ENCODE data around the gene ZCCHC14. TPM values are rescaled to one million over a fixed set of nuclear protein-coding genes. Genes with fewer than 3 reads are reported as not detected.
A peak's percentile ranks its signal among the peaks of the same experiment; 100 is the strongest.

ZCCHC14 gene
- total RNA-seq, 2 donors from 2014 or later, result 10.6 to 18.0 TPM

GRCh38 chr16:87407511-87408112 is 85.2 kb downstream of the ZCCHC14 start:
- H3K4me1 ChIP-seq, result no peaks in the 10 kb centered on the region
- peak overlapping the region; percentile 27 to 54 for H3K27ac ChIP-seq
- DNase-seq (ENCODE audit: low spot score), result peak; percentile 71
- H3K4me3 ChIP-seq, result no peak overlapping the region
- H3K36me3 ChIP-seq, result peaks cover 79% of the 10 kb centered on the region
- TF ChIP-seq, protein P1, sequence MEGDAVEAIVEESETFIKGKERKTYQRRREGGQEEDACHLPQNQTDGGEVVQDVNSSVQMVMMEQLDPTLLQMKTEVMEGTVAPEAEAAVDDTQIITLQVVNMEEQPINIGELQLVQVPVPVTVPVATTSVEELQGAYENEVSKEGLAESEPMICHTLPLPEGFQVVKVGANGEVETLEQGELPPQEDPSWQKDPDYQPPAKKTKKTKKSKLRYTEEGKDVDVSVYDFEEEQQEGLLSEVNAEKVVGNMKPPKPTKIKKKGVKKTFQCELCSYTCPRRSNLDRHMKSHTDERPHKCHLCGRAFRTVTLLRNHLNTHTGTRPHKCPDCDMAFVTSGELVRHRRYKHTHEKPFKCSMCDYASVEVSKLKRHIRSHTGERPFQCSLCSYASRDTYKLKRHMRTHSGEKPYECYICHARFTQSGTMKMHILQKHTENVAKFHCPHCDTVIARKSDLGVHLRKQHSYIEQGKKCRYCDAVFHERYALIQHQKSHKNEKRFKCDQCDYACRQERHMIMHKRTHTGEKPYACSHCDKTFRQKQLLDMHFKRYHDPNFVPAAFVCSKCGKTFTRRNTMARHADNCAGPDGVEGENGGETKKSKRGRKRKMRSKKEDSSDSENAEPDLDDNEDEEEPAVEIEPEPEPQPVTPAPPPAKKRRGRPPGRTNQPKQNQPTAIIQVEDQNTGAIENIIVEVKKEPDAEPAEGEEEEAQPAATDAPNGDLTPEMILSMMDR (IDR thresholded peaks at IDR 0.05), result no peak
- H3K9me3 ChIP-seq, result no peaks in the 10 kb centered on the region
- no peaks in the 10 kb centered on the region for H3K27me3 ChIP-seq

- TF ChIP-seq, protein P1 (IDR thresholded peaks at IDR 0.05), result no peak
Measured at GRCh38 chr16:87406495-87407088, 86.2 kb downstream of the ZCCHC14 start.

GRCh38 chr16:87404764-87405625 is 87.8 kb downstream of the ZCCHC14 start:
- Histone ChIP-seq H3K27ac (no peak overlapping the region), H3K27me3 (no peaks in the 10 kb centered on the region), H3K9me3 (no peaks in the 10 kb centered on the region), H3K4me1 (no peaks in the 10 kb centered on the region), H3K36me3 (peaks cover 72% of the 10 kb centered on the region), H3K4me3 (no peak overlapping the region)
- DNase-seq (ENCODE audit: low spot score), result no peak
- TF ChIP-seq, protein P1 (IDR thresholded peaks at IDR 0.05), result no peak

More at GRCh38 chr16:87406495-87407088, 86.2 kb downstream of the ZCCHC14 start:
- Histone ChIP-seq H3K27me3 (no peaks in the 10 kb centered on the region), H3K27ac (peak overlapping the region; percentile 13 to 38), H3K4me3 (no peak overlapping the region), H3K4me1 (no peaks in the 10 kb centered on the region), H3K36me3 (peaks cover 73% of the 10 kb centered on the region), H3K9me3 (no peaks in the 10 kb centered on the region)
- no peak for DNase-seq (ENCODE audit: low spot score)

DNA sequence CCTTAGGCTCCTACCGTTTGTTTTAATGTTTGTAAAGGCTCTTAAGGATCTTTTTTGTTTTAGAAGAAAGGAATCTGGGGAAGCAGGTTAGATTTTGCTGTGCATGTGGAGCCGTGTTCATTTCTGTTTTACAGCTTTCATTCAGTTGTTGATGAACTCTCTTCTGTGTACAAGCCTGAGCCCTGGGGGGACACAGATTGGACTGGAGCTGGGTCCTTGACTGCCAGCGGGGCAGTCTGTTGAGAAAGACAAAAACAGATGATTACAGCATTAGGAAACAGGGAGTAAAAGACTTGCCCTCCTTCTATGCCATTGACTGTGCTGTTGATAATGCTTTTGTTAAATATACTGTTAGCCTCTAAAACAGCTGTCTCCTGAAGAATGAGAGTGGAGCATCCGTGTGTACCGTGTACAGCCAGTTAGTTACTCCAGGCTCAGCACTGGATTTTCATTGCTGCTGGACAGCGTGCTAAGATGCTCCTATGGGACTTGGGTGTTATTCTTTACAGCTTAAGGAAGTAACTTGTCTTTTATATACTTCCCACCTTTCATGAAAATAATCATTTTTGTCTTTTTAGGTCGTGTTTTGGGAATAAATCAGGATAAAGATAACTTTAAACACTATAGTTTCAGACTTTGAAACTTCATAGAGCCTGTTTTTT is 97.5 kb downstream of the ZCCHC14 start:
- Histone ChIP-seq H3K9me3 (no peaks in the 10 kb centered on the region), H3K27ac (no peak overlapping the region), H3K27me3 (no peaks in the 10 kb centered on the region), H3K4me1 (peaks cover 0 to 35% of the 10 kb centered on the region in 2 donors), H3K36me3 (peaks cover 17% of the 10 kb centered on the region), H3K4me3 (no peak overlapping the region)
- TF ChIP-seq, protein P1 (IDR thresholded peaks at IDR 0.05), result no peak
- DNase-seq (ENCODE audit: low spot score), result no peak

DNA sequence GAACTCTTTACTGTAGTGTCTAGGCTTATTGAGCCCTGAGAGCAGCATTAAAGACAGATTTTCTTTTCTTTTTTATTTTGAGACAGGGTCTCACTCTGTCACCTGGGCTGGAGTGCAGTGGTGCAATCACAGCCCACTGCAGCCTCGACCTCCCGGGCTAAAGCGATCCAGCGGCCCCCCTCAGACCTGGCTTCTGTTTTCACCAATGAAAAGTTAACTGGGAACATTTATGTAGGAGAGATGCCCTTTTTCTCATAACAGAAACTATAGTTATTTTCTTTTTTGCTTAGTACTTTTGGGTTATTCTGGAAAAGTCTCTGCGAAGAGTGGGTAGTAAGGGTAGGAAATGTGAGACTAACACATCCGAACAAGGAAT is 99.2 kb downstream of the ZCCHC14 start:
- TF ChIP-seq, protein P1 (IDR thresholded peaks at IDR 0.05), result no peak
- Histone ChIP-seq H3K27ac (peak overlapping the region; percentile 97 to 99), H3K36me3 (peaks cover 2% of the 10 kb centered on the region), H3K9me3 (no peaks in the 10 kb centered on the region), H3K27me3 (no peaks in the 10 kb centered on the region), H3K4me1 (peaks cover 0 to 40% of the 10 kb centered on the region in 2 donors), H3K4me3 (peak overlapping the region; percentile 74 to 84)
- no peak for DNase-seq (ENCODE audit: low spot score)
